ENCODE measurements around the gene TTC22. TPM values are rescaled to one million over a fixed set of nuclear protein-coding genes. Genes with fewer than 3 reads are reported as not detected.

Gene TTC22
- total RNA-seq, 2 experiments from 2014 or later: 4.4 to 4.5 TPM

DNA sequence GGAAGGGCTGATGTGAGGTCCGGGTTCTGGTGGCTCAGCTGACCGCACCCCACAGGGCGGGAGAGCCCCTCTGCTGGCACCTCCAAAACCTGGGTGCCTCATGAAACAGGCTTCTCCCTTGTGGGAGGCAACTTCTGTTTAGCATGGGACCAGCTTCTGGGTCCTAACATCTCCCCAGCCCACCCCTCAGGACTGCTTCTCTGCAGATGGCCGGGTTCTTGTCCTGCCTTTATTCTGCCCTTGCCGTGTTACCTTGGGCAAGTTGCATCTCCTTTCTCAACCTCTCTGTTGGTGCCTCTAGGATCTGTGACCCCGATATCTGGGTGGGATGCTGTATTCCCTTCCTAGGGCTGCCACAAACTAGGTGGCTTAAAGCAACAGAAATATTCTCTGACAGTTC lies 15.0 kb upstream of the TTC22 start:
- no peaks in the 10 kb centered on the region for H3K27me3 Mint-ChIP-seq
- Histone ChIP-seq H3K9me3 (ENCODE audit: control insufficient read depth in 1 of 2, insufficient read depth in 1 of 2, low read length in 2 of 2) (no peaks in the 10 kb centered on the region), H3K4me3 (ENCODE audit: low read length) (no peak overlapping the region), H3K27ac (ENCODE audit: low read depth in 1 of 2, low read length in 2 of 2) (no peak overlapping the region), H3K36me3 (ENCODE audit: insufficient read depth, low read length) (no peaks in the 10 kb centered on the region), H3K4me1 (ENCODE audit: insufficient read depth, low read length) (peaks cover 3% of the 10 kb centered on the region), H3K27me3 (ENCODE audit: control insufficient read depth in 1 of 2, insufficient read depth in 2 of 2, low read length in 2 of 2) (no peaks in the 10 kb centered on the region)
- ATAC-seq (ENCODE audit: poor library complexity) (no peak), DNase-seq (no peak)
- ChIA-PET POLR2A (no interaction called here), CTCF (interaction anchor here (1.1 kb wide), 1 partner anchor 15 kb away, joined by 4 read pairs; the partner anchor contains the start of gene TTC22)
- H3K36me3 Mint-ChIP-seq (ENCODE audit: low read depth): no peaks in the 10 kb centered on the region
- TF ChIP-seq CTCF (IDR thresholded peaks at IDR 0.05): no peak
- peaks cover 7% of the 10 kb centered on the region for H3K4me1 Mint-ChIP-seq (ENCODE audit: low read depth)
- no peak overlapping the region for H3K27ac Mint-ChIP-seq
- intact Hi-C loops (cut with DNase I, micrococcal nuclease): loop anchor here in 1 of 2 experiments (10.0 kb wide), 1 partner anchor 1331 kb away; no protein-coding TSS in a partner anchor
- H3K4me3 Mint-ChIP-seq: no peak overlapping the region
- no peaks in the 10 kb centered on the region for H3K9me3 Mint-ChIP-seq

DNA sequence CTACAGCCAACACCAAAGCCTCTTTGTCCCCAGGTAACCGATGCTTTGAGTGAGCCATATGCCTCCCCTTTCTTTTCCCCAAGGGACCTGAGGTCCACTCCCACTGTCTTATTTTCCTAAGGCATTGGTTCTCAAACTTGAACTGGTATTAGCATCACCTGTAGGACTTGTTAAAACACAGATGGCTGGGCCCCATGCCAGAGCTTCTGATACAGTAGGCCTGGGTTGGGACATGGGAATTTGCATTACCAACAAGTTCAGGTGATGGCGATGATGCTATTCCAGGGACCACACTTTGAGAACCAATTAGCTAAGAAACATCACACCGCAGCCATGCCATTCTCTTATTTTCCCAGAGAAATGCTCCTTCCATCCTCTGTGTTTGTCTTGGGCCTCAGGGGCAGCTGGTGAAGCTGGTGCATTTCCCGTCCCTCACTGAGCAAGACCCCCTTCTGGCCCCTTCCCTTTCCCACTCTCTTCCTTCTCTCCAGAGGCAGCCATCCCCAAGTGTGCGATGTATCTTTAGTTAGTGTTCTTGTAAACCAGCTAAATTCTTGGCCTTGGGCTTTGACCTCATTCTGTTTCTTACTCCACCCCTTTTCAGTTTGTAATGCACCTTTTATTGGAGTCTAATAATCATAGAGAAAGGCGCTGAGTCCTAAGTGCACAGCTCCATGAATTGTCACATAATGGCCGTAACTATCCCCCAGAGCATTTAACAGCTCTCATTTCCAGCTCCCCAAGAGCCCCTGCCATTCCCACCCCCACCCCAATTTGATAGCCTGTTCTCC lies 14.2 kb upstream of the TTC22 start:
- ATAC-seq (ENCODE audit: poor library complexity): no peak
- no peaks in the 10 kb centered on the region for H3K36me3 Mint-ChIP-seq (ENCODE audit: low read depth)
- H3K4me1 ChIP-seq (ENCODE audit: insufficient read depth, low read length): peaks cover 7% of the 10 kb centered on the region
- H3K27ac ChIP-seq (ENCODE audit: low read depth in 1 of 2, low read length in 2 of 2): no peak overlapping the region
- H3K9me3 Mint-ChIP-seq: no peaks in the 10 kb centered on the region
- intact Hi-C loops (cut with DNase I, micrococcal nuclease): loop anchor here in 1 of 2 experiments (10.0 kb wide), 1 partner anchor 1330 kb away; no protein-coding TSS in a partner anchor
- no peak overlapping the region for H3K27ac Mint-ChIP-seq
- ChIA-PET CTCF (interaction anchor here (1.1 kb wide), 1 partner anchor 14 kb away, joined by 4 read pairs; the partner anchor contains the start of gene TTC22), POLR2A (no interaction called here)
- no peaks in the 10 kb centered on the region for H3K27me3 ChIP-seq (ENCODE audit: control insufficient read depth in 1 of 2, insufficient read depth in 2 of 2, low read length in 2 of 2)
- no peaks in the 10 kb centered on the region for H3K27me3 Mint-ChIP-seq
- TF ChIP-seq CTCF (IDR thresholded peaks at IDR 0.05): no peak
- H3K4me1 Mint-ChIP-seq (ENCODE audit: low read depth): peaks cover 7% of the 10 kb centered on the region
- H3K9me3 ChIP-seq (ENCODE audit: control insufficient read depth in 1 of 2, insufficient read depth in 1 of 2, low read length in 2 of 2): no peaks in the 10 kb centered on the region
- DNase-seq: no peak
- no peak overlapping the region for H3K4me3 Mint-ChIP-seq
- no peaks in the 10 kb centered on the region for H3K36me3 ChIP-seq (ENCODE audit: insufficient read depth, low read length)
- H3K4me3 ChIP-seq (ENCODE audit: low read length): no peak overlapping the region

- intact Hi-C loops (cut with DNase I, micrococcal nuclease): loop anchor here in 1 of 2 experiments (5.0 to 10.0 kb wide), 2 partner anchors 952 to 1330 kb away; no protein-coding TSS in a partner anchor
- H3K4me3 ChIP-seq (ENCODE audit: low read length): no peak overlapping the region
- no peaks in the 10 kb centered on the region for H3K9me3 Mint-ChIP-seq
- H3K36me3 Mint-ChIP-seq (ENCODE audit: low read depth): no peaks in the 10 kb centered on the region
- no peak for DNase-seq
- TF ChIP-seq CTCF (IDR thresholded peaks at IDR 0.05): no peak
- H3K27ac Mint-ChIP-seq: no peak overlapping the region
- H3K27me3 ChIP-seq (ENCODE audit: control insufficient read depth in 1 of 2, insufficient read depth in 2 of 2, low read length in 2 of 2): no peaks in the 10 kb centered on the region
- no peak overlapping the region for H3K4me3 Mint-ChIP-seq
- CTCF ChIA-PET: no interaction called here
- H3K27me3 Mint-ChIP-seq: no peaks in the 10 kb centered on the region
- no peak overlapping the region for H3K27ac ChIP-seq (ENCODE audit: low read depth in 1 of 2, low read length in 2 of 2)
- POLR2A ChIA-PET: no interaction called here
- no peaks in the 10 kb centered on the region for H3K9me3 ChIP-seq (ENCODE audit: control insufficient read depth in 1 of 2, insufficient read depth in 1 of 2, low read length in 2 of 2)
- H3K4me1 Mint-ChIP-seq (ENCODE audit: low read depth): peaks cover 7% of the 10 kb centered on the region
- no peaks in the 10 kb centered on the region for H3K36me3 ChIP-seq (ENCODE audit: insufficient read depth, low read length)
- peaks cover 7% of the 10 kb centered on the region for H3K4me1 ChIP-seq (ENCODE audit: insufficient read depth, low read length)
- no peak for ATAC-seq (ENCODE audit: poor library complexity)
Measured at GRCh38 chr1:54814571-54814970, 13.4 kb upstream of the TTC22 start.

Data from CD4-positive, alpha-beta T cell (primary cell).